Large intestine (tissue), 3 donors: ENCODE measurements around the gene AMIGO3. TPM values are rescaled to one million over a fixed set of nuclear protein-coding genes. Genes with fewer than 3 reads are reported as not detected.

ENCODE experiments used
- DNase-seq, 2 donors: peaks; one replicate each; pipeline versions ENCODE4 v3.0.0 to v3.0.0-alpha.2; 2013
- H3K27ac ChIP-seq: one replicate; pipeline ENCODE4 v1.5.1; 2013; ENCODE audit warnings: low read length
- H3K27me3 ChIP-seq: 2 replicates; pipeline ENCODE4 v1.6.1; 2013; ENCODE audit warnings: low read length; ENCODE audit not compliant: control insufficient read depth, insufficient read depth
- H3K36me3 ChIP-seq: 2 replicates; pipeline ENCODE4 v1.6.1; 2013; ENCODE audit warnings: low read length; ENCODE audit not compliant: control insufficient read depth, insufficient read depth
- H3K4me1 ChIP-seq: one replicate; pipeline ENCODE4 v1.6.1; 2013; ENCODE audit warnings: low read length; ENCODE audit not compliant: control insufficient read depth, insufficient read depth
- H3K4me3 ChIP-seq: one replicate; pipeline ENCODE4 v1.5.1; 2013; ENCODE audit warnings: low read length
- H3K9me3 ChIP-seq: one replicate; pipeline ENCODE4 v1.6.1; 2013; ENCODE audit warnings: mild to moderate bottlenecking, low read depth, low read length, moderate library complexity; ENCODE audit not compliant: control insufficient read depth
- WGBS: methylation state at CpG from one replicate; pipeline ENCODE4 v1.1.5; 2013; ENCODE audit warnings: low lambda C conversion rate; ENCODE audit not compliant: insufficient coverage; 5-methylcytosine and 5-hydroxymethylcytosine counted together
- polyA plus RNA-seq: library from polyadenylated mRNA; unstranded; fragments of 120-200 nt; gene quantifications from one replicate; pipeline ENCODE4 v1.2.1, GENCODE V29; 2013

AMIGO3 gene
- polyA plus RNA-seq, 1 donor, result 1.3 TPM

DNA sequence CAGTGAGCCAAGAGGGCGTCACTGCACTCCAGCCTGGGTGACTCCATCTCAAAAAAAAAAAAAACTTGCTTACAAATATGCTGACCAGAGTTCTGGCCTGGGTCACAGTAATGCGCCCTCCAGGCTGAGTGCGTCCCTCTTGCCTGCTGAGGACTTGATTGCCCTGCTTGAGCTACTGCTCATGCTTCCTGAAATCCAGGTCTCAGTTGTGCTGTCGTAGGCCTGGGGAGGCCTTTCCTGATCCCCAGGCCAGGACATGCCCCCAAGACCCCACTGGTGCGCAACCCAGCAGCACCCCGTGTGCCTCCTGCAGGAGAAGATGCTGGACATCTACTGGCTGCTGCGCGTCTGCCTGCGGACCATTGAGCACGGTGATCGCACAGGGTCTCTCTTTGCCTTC is 7.3 kb downstream of the AMIGO3 start:
- peaks cover 2% of the 10 kb centered on the region for H3K4me1 ChIP-seq
- no peak overlapping the region for H3K4me3 ChIP-seq
- no peak overlapping the region for H3K27ac ChIP-seq
- no peaks in the 10 kb centered on the region for H3K9me3 ChIP-seq
- H3K36me3 ChIP-seq, result peaks cover 63% of the 10 kb centered on the region
- DNase-seq, result no peak
- no CpG with 5 or more reads among the region's 11 CpGs for WGBS
- no peaks in the 10 kb centered on the region for H3K27me3 ChIP-seq

DNA sequence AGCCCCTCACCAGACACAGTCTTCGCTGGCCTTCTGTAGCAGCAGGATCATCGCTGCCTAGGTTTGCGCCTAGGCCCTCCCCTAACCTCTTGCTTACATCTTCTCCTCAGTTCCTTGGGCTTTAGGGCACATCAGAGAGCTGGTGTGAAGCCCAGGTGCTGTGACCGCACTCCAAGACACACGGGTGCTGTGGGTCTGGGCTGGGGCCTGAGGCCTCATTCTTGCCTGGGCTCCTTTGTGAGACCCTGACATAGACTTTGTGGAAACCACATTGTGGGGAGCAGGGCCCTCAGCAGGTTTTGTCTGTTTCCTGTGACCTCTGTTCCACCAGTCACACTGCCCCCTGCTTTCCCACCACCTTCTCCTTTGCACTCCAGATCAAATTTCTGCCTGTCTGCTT is 8.0 kb downstream of the AMIGO3 start:
- Histone ChIP-seq H3K27me3 (no peaks in the 10 kb centered on the region), H3K4me3 (no peak overlapping the region), H3K27ac (no peak overlapping the region), H3K36me3 (peaks cover 57% of the 10 kb centered on the region), H3K9me3 (no peaks in the 10 kb centered on the region), H3K4me1 (peaks cover 2% of the 10 kb centered on the region)
- no peak for DNase-seq
- no CpG with 5 or more reads among the region's 5 CpGs for WGBS

DNA sequence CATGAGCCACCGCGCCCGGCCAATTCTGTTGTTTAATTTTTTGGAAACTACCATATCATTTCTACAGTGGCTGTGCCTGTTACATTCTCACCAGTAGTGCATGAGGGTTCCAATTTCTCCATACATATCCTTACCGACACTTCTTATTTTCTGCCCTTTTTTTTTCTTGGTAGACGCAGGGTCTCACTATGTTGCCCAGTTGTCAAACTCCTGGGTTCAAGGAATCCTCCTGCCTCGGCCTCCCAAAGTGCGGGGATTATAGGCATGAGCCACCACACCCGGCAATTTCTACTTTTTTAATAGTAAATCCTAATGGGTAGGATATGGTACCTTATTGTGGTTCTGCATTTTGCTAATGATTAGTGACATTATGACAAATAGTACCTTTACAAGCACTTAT is 9.6 kb downstream of the AMIGO3 start:
- WGBS, result no CpG with 5 or more reads among the region's 8 CpGs

DNA sequence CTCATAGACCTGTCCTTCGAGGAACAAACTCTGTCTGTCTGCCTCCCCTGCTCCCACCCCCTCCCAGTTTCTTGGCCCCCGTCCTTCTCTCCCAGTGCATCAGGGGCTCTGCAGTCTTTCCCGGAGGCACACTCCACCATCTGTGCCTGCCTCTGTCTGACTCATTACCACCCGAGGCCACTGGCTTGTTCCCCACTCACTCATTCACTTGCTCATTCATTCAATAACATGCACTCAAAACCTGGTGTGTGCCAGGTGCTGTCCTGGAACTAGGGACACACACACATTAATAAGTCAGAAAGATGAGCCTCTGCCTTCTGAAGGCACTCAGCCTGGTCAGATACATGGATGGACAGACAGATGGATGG is 12.4 kb downstream of the AMIGO3 start:
- no peaks in the 10 kb centered on the region for H3K27me3 ChIP-seq
- no peak for DNase-seq
- H3K9me3 ChIP-seq, result no peaks in the 10 kb centered on the region
- H3K4me3 ChIP-seq, result no peak overlapping the region
- peaks cover 59% of the 10 kb centered on the region for H3K36me3 ChIP-seq
- H3K4me1 ChIP-seq, result no peaks in the 10 kb centered on the region
- no peak overlapping the region for H3K27ac ChIP-seq
- no CpG with 5 or more reads among the region's 4 CpGs for WGBS

More for the DNA sequence above, 9.6 kb downstream of the AMIGO3 start:
- Histone ChIP-seq H3K27ac (no peak overlapping the region), H3K4me1 (peaks cover 2% of the 10 kb centered on the region), H3K36me3 (peaks cover 58% of the 10 kb centered on the region), H3K4me3 (no peak overlapping the region), H3K27me3 (no peaks in the 10 kb centered on the region), H3K9me3 (no peaks in the 10 kb centered on the region)
- no peak for DNase-seq

DNA sequence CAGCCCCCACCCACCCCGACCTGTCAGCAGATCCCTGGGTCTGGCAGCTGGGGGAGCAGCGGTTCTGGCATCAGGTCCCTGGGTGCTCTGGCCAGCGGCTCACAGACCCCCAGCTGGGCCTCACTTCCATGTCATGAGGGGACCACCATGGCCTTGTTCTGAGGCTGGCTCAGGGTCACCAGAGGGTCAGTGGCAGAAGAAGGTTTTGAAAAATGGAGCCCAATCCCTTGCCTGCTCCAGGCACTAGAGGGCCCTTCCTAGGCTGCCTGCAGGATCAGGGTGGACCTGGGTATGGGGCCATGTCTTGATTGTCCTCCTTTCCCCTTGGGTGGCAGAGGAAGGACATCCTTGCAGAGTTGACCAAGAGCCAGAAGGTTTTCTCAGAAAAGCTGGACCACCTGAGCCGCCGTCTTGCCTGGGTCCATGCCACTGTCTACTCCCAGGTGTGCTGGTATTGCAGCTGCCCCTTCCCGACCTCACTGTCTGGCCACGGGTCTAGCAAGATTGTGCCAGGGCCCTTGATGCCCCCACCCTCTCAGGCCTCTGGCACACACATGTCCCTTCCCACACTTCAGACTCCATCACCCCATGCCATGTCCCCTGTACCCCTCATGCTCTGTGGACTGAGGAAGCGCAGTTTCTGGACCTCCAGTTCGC is 12.9 kb downstream of the AMIGO3 start:
- no peak for DNase-seq
- Histone ChIP-seq H3K4me1 (no peaks in the 10 kb centered on the region), H3K27ac (no peak overlapping the region), H3K27me3 (no peaks in the 10 kb centered on the region), H3K36me3 (peaks cover 62% of the 10 kb centered on the region), H3K4me3 (no peak overlapping the region), H3K9me3 (no peaks in the 10 kb centered on the region)
- no CpG with 5 or more reads among the region's 9 CpGs for WGBS

DNA sequence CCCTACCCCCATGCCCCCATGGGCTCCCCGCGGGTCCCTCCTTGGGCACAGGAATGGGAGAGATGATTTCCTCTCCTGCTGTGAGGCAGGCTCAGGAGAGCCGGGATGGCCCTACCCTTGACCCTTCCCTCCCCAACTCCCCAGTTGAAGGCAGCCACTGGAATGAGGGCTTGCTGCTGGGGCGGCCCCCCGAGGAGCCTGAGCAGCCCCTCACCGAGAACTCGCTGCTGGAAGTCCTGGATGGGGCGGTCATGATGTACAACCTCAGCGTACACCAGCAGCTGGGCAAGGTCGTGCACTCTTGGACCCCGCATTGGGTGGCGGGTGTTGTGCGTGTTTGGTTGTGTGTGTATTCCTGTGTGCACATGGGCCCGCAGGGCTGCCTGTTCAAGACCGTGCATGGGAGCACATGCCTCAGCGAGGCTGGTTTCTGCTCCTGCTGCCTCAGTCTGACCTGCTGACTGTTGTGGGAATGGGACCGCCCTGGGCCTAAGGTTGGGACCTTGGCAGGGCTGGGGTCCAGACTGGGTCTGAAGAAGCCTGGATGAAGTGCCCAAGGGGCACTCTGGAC is 14.0 kb downstream of the AMIGO3 start:
- Histone ChIP-seq H3K9me3 (no peaks in the 10 kb centered on the region), H3K4me3 (no peak overlapping the region), H3K36me3 (peaks cover 67% of the 10 kb centered on the region), H3K4me1 (no peaks in the 10 kb centered on the region), H3K27ac (no peak overlapping the region), H3K27me3 (no peaks in the 10 kb centered on the region)
- DNase-seq, result no peak
- 100% methylated on average over 1 of the region's 17 CpGs for WGBS

DNA sequence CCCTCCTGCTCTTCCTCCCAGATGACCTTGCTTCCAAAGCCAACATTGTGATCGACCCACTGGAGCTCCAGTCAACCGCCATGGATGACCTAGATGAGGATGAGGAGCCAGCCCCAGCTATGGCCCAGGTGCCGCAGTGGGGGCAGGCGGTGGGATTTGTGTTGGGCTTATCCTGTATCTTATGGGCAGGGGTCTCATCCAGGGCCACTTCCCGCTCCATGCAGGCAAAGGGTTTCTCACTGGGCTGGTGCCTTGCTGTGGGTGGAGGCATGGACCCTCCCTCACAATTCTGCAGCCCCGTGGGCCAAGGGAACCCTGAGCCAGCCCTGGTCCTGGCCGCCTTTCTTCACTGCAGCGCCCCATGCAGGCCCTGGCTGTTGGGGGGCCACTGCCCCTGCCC is 14.9 kb downstream of the AMIGO3 start:
- Histone ChIP-seq H3K36me3 (peaks cover 76% of the 10 kb centered on the region), H3K27ac (no peak overlapping the region), H3K4me1 (no peaks in the 10 kb centered on the region), H3K27me3 (no peaks in the 10 kb centered on the region), H3K4me3 (no peak overlapping the region), H3K9me3 (no peaks in the 10 kb centered on the region)
- no peak for DNase-seq
- no CpG with 5 or more reads among the region's 8 CpGs for WGBS

DNA sequence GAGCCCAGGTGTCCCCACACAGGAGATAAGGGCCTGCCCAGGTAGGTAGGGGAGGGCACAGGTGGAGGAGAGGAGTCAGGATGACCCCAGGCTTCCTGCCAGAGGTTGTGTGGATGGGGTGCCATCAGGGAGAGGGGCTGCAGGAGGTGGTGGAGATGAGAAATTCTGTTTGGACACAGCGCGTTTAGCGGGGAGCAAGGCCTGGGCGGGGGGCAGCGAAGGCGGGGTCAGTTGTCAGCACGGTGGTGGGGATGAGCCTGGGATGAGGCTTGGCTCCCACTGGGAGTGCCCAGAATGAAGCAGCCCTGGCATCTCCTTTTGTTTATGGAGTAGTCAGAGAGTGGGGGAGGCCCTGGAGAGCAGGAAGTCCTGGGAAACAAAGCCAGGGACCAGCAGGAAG is 15.5 kb downstream of the AMIGO3 start:
- H3K27ac ChIP-seq, result no peak overlapping the region
- no peaks in the 10 kb centered on the region for H3K4me1 ChIP-seq
- DNase-seq, result no peak
- no peaks in the 10 kb centered on the region for H3K9me3 ChIP-seq
- peaks cover 81% of the 10 kb centered on the region for H3K36me3 ChIP-seq
- WGBS, result no CpG with 5 or more reads among the region's 7 CpGs
- H3K27me3 ChIP-seq, result no peaks in the 10 kb centered on the region
- H3K4me3 ChIP-seq, result no peak overlapping the region

DNA sequence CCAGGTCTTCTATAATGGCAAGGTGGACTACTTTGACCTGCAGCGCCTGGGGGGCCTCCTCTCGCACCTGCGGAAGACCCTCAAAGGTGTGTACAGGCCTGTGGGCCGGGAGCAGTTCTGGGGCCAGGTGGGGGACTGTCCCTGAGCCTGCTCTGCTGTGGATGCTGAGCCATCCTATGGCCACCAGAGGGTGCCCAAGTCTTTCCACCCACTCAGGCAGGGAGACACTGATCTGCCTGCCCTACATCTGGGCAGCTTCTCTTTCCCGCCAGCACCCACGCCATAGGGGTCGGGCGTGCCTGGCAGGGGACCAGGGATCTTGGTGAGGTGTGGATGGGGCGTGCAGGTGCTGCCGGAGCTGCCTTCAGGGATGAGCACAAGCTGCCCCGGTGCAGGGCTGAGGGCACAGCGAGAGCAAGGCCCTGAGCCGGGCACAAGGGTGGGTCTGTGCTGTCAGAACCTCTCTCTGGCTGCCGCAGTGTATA is 16.0 kb downstream of the AMIGO3 start:
- WGBS, result no CpG with 5 or more reads among the region's 14 CpGs
- H3K36me3 ChIP-seq, result peaks cover 86% of the 10 kb centered on the region
- H3K4me3 ChIP-seq, result no peak overlapping the region
- H3K27ac ChIP-seq, result no peak overlapping the region
- H3K9me3 ChIP-seq, result no peaks in the 10 kb centered on the region
- H3K27me3 ChIP-seq, result no peaks in the 10 kb centered on the region
- peak in 1 of 2 donors; percentile 46 for DNase-seq
- no peaks in the 10 kb centered on the region for H3K4me1 ChIP-seq

DNA sequence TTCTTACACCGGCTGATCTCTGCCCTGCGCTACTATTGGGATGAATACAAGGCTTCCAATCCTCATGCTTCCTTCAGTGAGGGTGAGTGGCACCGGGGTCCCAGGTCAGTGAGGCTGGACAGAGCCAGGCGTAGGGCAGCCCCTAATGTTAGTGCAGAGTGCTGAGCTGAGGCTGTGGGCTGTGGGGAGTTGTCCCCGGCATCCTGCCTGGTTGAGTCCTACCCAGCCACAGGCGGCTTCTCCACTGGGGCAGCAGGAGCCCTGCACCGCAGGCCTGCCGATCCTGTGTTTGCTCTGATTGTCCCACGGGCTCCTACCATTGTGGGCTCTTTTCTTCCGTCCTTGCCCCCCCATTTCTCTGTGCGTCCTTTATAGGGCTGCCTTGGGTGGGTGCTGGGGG is 16.8 kb downstream of the AMIGO3 start:
- peaks cover 88% of the 10 kb centered on the region for H3K36me3 ChIP-seq

More for the DNA sequence above, 16.8 kb downstream of the AMIGO3 start:
- no peaks in the 10 kb centered on the region for H3K4me1 ChIP-seq
- no peak overlapping the region for H3K4me3 ChIP-seq
- H3K27ac ChIP-seq, result no peak overlapping the region
- H3K9me3 ChIP-seq, result no peaks in the 10 kb centered on the region
- DNase-seq, result no peak
- H3K27me3 ChIP-seq, result no peaks in the 10 kb centered on the region
- WGBS, result no CpG with 5 or more reads among the region's 11 CpGs
